HepG2 (cell line): Measurements from ENCODE around the gene DNMT1.

Experiments used
- MAFG ChIP-seq: sonication (generic); formaldehyde crosslinking; IDR thresholded peaks from 2 replicates; pipeline ENCODE4 v1.5.1; 2020; ENCODE audit warnings: mild to moderate bottlenecking, missing genetic modification reagents
- TF ChIP-seq, protein P1 (sequence below): sonication (generic); formaldehyde crosslinking; IDR thresholded peaks from 2 replicates; pipeline ENCODE4 v1.9.0; 2021; ENCODE audit warnings: missing genetic modification reagents, borderline replicate concordance
- TF ChIP-seq, protein P2 (sequence below): fragments of 450-650 bp; IDR thresholded peaks from 2 replicates; pipeline ENCODE4 v1.6.1; 2016
- TF ChIP-seq, protein P3 (sequence below): sonication (generic); formaldehyde crosslinking; IDR thresholded peaks from 2 replicates; pipeline ENCODE4 v1.5.0; 2020; ENCODE audit warnings: mild to moderate bottlenecking, missing genetic modification reagents
- TF ChIP-seq, protein P4 (sequence below): sonication (generic); formaldehyde crosslinking; IDR thresholded peaks from one replicate; pipeline ENCODE4 v1.5.1; 2020; ENCODE audit warnings: mild to moderate bottlenecking, missing genetic modification reagents; ENCODE audit errors: not compliant biosample characterization
- TF ChIP-seq, protein P5 (sequence below): sonication (generic); formaldehyde crosslinking; IDR thresholded peaks from 2 replicates; pipeline ENCODE4 v1.4.0; 2020; ENCODE audit warnings: mild to moderate bottlenecking, missing genetic modification reagents

DNA sequence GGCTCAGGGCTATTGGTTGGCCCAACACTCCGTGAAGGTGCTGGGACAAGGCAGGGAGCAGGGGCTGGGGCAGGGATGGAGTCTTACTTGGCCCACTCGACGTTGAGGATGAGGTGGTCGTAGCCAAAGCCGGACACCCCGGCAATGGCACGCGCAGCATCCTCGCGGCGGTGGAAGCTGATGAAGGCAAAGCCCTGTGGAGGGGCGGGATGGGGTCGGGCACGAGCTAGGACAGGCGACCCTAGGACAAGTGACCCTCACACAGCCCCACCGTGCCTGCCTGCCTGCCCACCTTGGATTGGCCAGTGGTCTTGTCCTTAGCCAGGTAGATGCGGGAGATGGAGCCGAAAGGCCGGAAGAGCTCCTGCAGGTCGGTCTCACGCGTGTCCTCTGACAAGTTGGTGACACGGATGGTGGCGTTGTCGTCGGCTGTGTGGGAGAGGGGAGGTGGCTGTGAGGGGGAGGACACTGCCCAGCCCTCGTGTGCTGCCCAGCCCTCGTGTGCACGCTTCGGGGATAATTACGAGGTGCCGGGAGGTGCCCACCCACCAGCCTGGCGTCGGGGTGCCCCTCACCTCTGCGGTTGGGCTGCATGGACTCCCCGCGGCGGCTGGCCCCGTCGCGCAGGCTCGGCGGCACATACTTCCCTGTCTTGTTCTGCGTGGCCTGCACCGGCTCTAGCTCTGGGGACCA is 79.2 kb downstream of the DNMT1 start:
- TF ChIP-seq, protein P1, sequence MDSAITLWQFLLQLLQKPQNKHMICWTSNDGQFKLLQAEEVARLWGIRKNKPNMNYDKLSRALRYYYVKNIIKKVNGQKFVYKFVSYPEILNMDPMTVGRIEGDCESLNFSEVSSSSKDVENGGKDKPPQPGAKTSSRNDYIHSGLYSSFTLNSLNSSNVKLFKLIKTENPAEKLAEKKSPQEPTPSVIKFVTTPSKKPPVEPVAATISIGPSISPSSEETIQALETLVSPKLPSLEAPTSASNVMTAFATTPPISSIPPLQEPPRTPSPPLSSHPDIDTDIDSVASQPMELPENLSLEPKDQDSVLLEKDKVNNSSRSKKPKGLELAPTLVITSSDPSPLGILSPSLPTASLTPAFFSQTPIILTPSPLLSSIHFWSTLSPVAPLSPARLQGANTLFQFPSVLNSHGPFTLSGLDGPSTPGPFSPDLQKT, result no peak
- TF ChIP-seq, protein P2, sequence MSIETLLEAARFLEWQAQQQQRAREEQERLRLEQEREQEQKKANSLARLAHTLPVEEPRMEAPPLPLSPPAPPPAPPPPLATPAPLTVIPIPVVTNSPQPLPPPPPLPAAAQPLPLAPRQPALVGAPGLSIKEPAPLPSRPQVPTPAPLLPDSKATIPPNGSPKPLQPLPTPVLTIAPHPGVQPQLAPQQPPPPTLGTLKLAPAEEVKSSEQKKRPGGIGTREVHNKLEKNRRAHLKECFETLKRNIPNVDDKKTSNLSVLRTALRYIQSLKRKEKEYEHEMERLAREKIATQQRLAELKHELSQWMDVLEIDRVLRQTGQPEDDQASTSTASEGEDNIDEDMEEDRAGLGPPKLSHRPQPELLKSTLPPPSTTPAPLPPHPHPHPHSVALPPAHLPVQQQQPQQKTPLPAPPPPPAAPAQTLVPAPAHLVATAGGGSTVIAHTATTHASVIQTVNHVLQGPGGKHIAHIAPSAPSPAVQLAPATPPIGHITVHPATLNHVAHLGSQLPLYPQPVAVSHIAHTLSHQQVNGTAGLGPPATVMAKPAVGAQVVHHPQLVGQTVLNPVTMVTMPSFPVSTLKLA, result no peak
- TF ChIP-seq, protein P3, sequence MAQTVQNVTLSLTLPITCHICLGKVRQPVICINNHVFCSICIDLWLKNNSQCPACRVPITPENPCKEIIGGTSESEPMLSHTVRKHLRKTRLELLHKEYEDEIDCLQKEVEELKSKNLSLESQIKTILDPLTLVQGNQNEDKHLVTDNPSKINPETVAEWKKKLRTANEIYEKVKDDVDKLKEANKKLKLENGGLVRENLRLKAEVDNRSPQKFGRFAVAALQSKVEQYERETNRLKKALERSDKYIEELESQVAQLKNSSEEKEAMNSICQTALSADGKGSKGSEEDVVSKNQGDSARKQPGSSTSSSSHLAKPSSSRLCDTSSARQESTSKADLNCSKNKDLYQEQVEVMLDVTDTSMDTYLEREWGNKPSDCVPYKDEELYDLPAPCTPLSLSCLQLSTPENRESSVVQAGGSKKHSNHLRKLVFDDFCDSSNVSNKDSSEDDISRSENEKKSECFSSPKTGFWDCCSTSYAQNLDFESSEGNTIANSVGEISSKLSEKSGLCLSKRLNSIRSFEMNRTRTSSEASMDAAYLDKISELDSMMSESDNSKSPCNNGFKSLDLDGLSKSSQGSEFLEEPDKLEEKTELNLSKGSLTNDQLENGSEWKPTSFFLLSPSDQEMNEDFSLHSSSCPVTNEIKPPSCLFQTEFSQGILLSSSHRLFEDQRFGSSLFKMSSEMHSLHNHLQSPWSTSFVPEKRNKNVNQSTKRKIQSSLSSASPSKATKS, result no peak
- no peak for TF ChIP-seq MAFG (CRISPR knock-in tag)
- TF ChIP-seq, protein P4, sequence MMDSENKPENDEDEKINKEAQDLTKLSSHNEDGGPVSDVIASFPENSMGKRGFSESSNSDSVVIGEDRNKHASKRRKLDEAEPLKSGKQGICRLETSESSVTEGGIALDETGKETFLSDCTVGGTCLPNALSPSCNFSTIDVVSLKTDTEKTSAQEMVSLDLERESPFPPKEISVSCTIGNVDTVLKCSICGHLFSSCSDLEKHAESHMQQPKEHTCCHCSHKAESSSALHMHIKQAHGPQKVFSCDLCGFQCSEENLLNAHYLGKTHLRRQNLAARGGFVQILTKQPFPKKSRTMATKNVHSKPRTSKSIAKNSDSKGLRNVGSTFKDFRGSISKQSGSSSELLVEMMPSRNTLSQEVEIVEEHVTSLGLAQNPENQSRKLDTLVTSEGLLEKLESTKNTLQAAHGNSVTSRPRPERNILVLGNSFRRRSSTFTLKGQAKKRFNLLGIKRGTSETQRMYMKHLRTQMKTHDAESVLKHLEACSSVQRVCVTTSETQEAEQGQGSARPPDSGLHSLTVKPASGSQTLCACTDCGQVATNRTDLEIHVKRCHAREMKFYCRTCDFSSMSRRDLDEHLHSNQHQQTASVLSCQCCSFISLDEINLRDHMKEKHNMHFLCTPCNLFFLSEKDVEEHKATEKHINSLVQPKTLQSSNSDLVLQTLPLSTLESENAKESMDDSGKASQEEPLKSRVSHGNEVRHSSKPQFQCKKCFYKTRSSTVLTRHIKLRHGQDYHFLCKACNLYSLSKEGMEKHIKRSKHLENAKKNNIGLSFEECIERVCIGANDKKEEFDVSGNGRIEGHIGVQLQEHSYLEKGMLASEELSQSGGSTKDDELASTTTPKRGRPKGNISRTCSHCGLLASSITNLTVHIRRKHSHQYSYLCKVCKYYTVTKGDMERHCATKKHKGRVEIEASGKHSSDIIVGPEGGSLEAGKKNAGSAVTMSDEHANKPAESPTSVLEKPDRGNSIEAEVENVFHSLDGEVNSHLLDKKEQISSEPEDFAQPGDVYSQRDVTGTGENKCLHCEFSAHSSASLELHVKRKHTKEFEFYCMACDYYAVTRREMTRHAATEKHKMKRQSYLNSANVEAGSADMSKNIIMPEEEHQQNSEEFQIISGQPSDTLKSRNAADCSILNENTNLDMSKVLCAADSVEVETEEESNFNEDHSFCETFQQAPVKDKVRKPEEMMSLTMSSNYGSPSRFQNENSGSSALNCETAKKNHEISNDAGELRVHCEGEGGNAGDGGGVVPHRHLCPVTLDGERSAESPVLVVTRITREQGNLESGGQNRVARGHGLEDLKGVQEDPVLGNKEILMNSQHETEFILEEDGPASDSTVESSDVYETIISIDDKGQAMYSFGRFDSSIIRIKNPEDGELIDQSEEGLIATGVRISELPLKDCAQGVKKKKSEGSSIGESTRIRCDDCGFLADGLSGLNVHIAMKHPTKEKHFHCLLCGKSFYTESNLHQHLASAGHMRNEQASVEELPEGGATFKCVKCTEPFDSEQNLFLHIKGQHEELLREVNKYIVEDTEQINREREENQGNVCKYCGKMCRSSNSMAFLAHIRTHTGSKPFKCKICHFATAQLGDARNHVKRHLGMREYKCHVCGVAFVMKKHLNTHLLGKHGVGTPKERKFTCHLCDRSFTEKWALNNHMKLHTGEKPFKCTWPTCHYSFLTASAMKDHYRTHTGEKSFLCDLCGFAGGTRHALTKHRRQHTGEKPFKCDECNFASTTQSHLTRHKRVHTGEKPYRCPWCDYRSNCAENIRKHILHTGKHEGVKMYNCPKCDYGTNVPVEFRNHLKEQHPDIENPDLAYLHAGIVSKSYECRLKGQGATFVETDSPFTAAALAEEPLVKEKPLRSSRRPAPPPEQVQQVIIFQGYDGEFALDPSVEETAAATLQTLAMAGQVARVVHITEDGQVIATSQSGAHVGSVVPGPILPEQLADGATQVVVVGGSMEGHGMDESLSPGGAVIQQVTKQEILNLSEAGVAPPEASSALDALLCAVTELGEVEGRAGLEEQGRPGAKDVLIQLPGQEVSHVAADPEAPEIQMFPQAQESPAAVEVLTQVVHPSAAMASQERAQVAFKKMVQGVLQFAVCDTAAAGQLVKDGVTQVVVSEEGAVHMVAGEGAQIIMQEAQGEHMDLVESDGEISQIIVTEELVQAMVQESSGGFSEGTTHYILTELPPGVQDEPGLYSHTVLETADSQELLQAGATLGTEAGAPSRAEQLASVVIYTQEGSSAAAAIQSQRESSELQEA (CRISPR knock-in tag), result no peak
- TF ChIP-seq, protein P5, sequence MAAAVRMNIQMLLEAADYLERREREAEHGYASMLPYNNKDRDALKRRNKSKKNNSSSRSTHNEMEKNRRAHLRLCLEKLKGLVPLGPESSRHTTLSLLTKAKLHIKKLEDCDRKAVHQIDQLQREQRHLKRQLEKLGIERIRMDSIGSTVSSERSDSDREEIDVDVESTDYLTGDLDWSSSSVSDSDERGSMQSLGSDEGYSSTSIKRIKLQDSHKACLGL (CRISPR knock-in tag), result no peak
